Endometrial microvascular endothelial cells (primary cell): Measurements from ENCODE around the gene ARL4C. TPM values are rescaled to one million over a fixed set of nuclear protein-coding genes. Genes with fewer than 3 reads are reported as not detected.

ENCODE experiments used
- in situ Hi-C: cut with HindIII; loops from 2 replicates; pipeline ENCODE4 v1.10.0; 2017; ENCODE audit warnings: low sequenced_read_pairs, low pct_unique_long_range_greater_than_20kb; ENCODE audit errors: inconsistent ontology term
- total RNA-seq: library from RNA; depleted of rRNA; stranded (reverse); fragments of >200 nt; gene quantifications from one replicate; pipeline ENCODE4 v1.2.3, GENCODE V29; 2015; ENCODE audit errors: inconsistent ontology term

The ARL4C gene
- total RNA-seq, 1 donor from 2014 or later, result 0.37 TPM

GRCh38 chr2:234453216-234453615 is 43.7 kb downstream of the ARL4C start:
- in situ Hi-C loops, result no loop called here

GRCh38 chr2:234451852-234452625 is 44.8 kb downstream of the ARL4C start:
- in situ Hi-C loops, result no loop called here

DNA sequence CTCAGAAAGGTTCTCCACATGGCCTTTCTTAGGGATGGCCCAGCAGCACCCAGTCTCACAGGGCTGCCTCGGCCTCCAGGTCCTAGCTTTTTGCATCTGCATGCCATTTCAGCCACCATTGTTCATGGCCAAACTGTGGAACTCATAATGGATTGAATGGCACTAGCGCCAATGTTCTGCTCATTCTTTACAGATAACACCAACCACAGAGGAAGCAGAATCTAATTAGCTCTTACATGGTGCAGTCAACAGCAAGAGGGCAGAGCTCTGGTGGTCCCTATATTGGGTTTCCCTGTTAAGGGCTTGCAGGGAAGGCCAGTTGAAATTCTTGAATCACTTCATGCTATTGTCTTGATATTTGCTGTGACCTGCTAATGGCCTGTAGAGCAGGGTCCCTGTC is 45.6 kb downstream of the ARL4C start:
- in situ Hi-C loops, result no loop called here

DNA sequence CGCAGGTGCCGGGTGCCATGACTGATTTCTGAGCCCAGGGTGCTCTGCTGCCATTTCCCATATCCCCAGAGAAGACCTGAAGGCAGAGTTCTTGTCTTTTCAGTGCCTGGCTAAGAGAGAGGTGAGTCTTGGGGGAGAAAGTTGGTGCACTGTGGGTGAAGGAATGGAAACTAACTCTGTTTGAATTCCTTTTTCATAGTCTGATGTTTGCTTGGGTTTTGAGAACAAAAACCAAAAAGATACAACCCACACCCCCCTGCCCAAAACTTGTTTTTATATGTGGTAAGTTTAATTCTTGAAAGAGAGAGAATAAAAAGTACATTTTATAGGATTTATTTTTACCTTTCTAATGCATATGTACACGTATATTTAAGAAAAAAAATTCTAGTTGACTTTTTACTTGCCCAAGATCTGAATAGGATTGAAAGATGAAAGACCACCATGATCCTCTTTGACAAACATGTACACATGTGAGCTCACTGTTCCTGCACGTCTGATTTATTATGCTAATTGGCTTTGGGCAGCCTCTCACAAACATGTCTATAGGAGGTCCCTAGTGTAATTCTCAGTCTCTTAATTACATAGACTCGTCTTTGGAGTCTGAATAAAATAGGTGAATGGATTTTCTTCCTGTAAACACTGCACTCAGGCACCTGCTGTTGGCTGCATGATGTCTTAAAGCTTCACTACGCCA is 46.3 kb downstream of the ARL4C start:
- in situ Hi-C loops, result no loop called here

- in situ Hi-C loops, result loop anchor here (25.0 kb wide), 1 partner anchor 161 kb away; no protein-coding TSS in a partner anchor
These were observed 48.2 kb downstream of the ARL4C start for GRCh38 chr2:234448506-234449184.

GRCh38 chr2:234447963-234448362 is 48.9 kb downstream of the ARL4C start:
- in situ Hi-C loops, result loop anchor here (25.0 kb wide), 1 partner anchor 161 kb away; no protein-coding TSS in a partner anchor

GRCh38 chr2:234447189-234447588 is 49.7 kb downstream of the ARL4C start:
- in situ Hi-C loops, result loop anchor here (25.0 kb wide), 1 partner anchor 160 kb away; no protein-coding TSS in a partner anchor

DNA sequence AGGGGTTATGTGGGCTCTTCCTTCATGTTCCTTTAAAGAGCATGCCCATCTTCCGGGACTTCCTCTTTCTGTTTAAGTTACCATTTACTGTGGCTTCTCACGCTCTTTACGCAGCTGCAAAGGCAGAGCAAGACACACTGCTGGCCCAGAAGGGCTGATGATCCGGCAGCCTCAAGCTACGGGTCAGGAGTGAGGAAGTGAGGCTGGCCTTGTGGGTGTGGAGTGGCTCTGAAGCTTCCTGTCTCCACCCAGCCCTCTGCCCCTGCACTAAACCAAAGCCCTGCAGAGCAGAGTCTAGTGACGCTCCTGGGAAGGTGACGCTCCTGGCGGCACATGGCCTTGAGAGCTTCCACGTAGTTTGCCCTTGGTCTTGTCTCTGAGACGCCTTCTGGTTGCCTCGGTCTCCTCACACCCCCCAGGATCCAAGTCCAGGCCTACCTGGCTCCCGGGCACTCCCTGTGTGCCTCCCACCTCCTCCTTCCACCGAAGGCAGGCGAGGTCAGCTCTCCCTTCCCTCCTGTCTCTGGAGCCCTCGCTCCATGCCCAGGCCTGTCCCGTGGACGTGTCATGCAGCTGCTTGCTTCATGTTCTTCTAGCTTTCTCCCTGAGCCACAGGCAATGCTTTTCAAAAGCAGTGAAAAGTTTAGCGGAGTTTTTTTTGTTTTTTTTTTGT is 50.3 kb downstream of the ARL4C start:
- in situ Hi-C loops, result loop anchor here (25.0 kb wide), 1 partner anchor 159 kb away; no protein-coding TSS in a partner anchor

GRCh38 chr2:234444893-234445292 is 52.0 kb downstream of the ARL4C start:
- in situ Hi-C loops, result loop anchor here (25.0 kb wide), 1 partner anchor 158 kb away; no protein-coding TSS in a partner anchor

DNA sequence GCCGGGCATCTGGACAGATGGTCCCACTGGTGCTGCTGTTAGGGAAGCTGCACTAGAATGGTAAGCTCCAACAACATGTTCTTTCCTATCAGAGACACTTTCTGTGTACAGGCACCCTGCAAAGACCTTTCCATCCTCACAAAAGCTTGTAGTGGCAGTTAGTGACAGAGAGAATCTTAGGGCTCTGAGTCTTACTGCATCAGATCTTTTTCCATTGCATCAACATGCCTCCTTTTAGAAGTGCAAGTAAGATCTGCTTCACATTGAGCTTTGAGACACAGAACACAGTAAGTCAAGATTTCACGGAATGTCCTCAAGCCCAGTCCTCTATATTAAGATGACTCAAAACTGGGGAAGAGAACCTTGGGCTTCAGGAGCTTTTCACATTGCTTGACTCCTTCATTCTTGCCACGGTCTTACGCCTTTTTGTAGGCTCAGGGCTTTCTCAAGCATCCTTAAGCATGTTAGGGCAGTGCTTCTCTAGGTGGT is 52.6 kb downstream of the ARL4C start:
- in situ Hi-C loops, result loop anchor here (25.0 kb wide), 1 partner anchor 157 kb away; no protein-coding TSS in a partner anchor
